HG02884 (cell line): Measurements from ENCODE around the gene CDH4.

ENCODE experiments used
- ATAC-seq: cut with Tn5 transposase; IDR thresholded peaks from one replicate; pipeline ENCODE4 v1.9.1; 2021; ENCODE audit warnings: mild to moderate bottlenecking, moderate library complexity; ENCODE audit not compliant: unreplicated experiment

Gene CDH4

DNA sequence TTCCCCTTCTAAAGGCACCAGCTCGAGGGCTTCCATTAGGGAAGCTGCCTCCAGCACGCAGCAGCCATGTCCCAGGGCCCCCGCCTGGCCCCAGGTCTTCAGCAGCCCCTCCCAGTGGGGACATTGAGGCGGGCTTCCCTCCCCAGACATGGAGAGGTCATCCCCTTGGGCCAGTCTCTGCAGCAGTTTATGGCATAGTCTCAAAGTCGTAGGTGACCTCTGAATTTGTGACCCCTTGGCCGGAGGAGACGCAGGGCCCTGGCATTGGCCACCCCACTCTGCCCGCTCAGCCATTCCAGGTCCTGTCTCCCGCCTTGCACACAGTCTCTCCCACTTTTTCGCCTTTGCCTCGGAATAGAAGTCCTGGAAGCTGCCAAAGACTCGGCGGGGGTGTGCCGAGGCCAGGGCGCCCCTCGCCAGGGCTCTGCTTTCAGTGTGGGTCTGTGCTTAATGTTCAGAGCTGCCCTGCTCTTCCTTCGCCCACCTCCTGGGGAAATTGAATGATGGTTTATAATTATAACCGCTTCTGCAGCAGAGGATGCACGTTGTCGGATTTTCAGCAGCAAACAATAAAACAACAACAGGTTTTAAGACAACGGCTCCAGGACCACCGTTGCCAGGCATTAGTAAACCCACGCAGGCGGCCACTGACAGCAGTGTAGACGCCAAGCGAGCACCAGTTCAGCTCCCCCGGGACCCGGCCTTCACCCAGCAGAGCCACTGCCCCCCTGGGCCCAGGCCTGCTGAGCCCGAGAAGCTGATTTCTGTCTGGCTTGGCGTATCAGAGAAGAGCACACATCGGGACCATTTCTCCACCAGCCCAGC lies 626.6 kb downstream of the CDH4 start:
- ATAC-seq = no peak

DNA sequence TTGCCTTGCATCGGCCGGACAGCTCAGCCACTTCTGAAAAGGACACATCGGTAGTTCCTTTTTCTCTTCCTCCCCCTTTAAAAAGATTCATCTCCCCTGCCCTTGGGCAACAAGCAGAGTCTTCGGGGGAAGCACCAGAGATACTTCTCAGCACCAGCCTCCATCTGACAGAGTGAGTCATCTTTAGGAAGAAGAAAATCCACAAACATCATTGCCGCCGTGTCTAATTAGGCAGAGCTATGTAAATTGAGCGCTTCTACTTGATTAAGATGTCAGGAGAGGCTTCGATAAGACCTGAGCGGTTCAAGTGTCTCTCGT lies 627.2 kb downstream of the CDH4 start:
- ATAC-seq = no peak

DNA sequence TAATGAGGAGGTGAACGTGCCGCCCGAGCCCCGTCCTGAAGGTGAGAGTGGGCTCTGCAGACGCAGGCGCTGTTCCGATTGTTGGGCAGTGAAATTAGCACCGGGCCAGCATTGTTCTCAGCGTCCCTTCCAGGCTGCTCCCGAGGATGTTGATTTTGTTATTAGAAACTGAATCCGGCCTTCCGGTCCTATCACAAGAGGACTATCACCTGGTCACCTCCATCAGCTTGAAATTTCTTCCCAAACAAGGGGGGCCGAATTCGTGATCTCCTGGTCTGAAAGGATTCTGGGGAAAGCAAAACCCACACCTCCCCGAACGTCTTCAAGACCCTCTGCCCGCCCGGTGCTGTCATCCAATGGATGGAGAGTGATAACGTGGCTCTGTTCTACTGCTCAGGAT lies 627.6 kb downstream of the CDH4 start:
- ATAC-seq = no peak

DNA sequence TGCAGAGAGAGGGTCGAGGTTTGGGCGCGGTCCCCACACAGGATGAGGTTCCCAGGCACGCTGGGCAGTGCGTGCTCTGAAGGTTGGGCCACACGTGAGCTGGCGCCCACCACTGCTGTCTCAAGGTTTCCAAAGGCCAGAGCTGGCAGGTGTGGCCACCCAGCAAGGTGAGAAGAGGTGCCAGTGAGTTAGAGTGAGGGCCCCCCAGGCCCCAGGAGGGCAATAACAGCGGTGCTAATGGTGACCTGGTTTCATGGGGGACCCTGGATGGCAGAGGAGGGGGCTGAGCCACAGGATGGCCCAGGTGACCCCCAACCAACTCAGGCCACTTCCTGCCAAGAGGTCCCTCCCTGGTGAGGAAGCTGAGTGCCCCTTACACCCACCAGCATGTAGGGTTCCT lies 628.6 kb downstream of the CDH4 start:
- no peak for ATAC-seq

DNA sequence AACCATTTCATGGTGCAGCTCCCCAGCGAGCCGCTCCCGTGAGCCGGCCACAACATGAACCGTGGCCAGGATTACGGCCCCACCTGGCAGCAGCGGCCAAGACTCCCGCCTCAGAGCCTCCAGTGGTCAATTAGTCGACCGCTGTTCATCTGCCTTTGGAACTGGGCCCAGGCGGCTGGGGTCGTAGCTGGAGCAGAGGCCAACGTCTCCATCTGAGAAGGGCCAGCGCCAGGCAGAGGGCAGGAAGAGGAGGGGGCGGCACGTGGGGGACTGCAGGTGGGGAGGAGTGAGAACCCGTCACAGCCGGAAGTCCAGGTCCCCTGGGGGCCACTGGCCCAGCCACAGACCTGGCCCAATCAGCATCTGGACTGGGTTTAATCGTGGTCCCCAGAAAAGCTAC lies 629.4 kb downstream of the CDH4 start:
- ATAC-seq = no peak

DNA sequence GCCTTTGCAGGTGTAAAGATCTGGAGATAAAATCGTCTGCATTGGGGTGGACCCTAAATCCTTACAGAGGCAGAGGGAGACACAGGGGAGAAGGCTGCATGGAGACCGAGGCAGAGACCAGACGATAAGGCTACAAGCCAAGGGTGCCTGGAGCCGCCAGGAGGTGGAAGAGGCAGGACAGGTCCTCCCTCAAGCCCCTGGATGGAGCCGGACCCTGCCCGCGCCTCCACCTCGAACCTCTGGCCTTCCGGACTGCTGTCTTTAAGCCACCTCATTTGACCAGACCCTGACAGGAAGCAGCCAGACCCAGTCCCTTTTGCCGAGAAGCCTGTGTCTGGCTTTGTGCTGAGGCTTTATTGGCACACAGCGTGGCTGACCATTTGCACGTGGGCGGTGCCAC lies 629.8 kb downstream of the CDH4 start:
- no peak for ATAC-seq

DNA sequence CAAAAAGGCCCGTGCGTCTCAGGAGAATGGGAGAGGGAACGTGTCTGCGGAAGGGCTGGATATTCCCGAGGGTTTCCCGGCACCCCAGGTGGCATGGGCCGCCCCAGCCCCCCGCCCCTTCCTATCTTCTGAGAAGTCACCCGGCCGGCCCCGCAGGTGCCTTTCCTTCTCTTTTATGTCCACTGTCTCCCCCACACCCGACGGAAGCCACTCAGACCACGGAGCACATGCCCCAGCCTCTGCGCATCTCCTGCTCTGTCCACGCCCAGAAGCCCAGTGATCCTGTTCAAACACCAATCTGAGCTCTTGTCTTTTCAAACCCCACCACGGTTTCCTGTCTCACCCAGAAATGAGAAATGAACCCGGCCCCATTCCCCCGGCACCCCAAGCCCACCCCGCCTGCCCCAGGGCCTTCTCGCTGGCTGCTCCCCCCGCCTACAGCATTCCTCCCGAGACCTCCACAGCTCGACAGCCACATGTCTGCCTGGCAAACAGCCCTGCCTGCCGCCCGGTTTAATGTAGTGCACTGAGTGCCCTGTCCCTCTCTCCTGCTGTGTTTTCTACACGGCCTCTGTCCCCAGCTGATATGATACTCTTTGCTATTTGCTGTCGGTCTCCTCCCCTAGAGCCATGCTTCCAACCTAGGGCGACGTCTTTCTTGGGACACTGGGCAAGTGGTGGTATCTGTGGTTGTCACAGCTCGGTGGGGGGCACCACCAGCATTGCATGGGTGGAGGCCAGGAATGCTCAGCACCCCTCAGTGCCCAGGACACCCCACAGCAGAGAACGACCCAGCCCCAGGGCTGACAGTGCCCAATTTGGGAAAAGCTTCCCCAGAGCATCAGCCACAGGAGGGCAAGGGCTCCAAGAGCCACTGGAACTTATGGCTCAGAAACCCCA lies 630.9 kb downstream of the CDH4 start:
- no peak for ATAC-seq

DNA sequence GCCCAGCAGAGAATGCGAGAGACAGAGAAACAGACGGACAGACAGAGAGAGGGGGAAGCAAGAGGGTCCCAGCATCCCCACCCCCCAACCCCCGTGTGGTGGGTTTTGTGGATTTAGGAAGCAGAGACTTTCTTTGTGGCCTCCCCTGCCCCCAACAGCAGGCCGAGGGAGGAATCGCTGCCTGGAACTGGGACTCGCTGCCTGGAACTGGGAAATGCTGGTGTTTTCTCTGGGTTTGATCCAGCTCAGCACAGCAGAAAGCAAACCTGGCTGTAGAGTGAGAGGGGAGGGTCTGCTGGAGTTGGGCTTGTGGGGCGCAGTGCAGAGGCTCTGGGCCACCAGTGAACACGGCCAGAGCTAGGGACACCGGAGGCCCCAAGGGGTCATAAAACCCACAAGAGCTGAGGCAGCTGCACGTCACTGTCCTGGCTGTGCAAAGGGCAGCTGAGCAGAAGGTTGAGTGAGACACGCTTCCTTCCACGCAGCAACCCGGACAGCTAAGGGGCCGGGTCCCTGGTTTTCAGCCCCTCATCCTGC lies 631.9 kb downstream of the CDH4 start:
- no peak for ATAC-seq

DNA sequence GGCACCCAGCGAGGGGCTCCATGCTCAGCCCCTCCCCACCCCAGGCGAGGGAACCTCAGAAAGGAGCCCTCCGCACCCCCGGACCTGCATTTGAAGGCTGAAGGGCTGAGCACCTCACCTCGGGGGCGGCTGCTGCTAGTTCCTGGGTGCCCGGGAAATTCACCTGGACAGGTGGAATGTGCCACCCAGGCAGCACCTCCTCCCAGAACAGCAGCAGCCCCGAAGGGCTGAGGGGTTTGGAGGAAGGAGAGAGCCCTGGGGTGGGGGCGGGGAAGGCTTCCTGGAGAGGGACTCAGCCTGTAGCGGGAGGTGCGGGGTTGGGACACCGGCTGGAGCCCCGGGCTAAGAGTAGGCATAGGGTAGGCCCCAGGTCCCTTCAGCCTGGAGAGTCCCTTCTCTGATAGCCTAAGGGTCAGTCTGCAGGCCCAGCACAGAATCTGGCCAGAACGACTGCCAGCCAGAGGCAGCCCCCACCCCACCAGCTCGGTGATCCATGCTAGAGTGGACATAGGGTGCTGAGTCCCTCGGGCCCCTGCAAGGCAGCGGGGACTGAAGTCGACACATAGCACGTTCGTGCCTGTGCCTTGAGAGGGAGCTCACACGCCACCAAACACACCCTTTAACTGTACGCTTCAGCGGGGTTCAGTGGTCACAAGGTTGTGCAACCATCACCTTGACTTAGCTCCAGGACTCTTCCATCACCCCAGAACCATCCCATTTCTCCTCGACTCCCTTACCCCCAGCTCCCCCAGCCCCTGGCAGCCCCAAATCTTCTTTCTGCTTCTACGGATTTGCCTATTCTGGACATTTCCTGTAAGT lies 632.7 kb downstream of the CDH4 start:
- ATAC-seq = no peak

DNA sequence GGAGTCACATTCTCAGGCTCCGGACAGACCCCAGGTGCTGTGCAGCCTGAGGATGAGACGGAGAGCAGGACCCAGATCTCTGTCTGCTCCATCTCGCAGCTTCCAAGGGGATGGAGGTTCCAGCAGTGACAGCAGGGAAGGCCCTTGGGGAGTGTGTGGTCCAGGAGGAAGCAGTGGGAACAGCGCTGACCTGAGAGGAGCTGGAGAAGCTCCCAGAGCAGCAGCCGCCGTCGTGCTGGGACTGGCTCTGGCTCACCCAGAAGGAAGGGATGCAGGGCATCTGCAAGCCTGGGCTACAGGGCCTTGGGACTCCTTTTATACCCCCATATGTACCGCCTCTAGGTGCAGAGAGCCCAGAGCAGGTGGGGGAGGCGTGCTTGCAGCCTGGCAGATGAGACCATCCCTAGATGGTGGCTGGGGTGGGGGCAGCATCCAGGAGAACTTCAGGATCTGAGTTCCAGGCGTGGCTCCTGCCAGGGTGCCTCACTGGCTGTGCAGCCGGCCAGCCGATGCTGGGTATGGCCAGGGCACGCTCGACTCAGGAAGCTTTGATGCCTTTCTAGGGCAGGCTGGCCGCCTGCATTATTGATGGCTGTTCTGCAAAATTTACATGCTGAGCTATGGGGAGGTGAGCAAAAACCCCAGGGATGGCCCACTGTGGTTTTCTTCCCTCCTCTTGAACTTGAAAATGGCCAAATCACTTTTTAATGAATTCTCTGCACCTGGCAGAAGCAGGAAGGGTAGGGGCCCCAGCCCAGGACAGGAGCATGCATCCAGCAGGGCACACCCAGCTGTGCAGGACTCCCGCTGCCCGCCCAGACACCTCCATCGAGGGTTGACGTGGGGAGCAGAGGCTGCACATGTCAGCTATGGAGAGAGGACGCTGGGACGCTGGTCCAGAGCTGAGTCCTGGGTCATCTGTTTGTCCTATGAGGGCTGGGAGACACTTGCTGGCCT lies 634.0 kb downstream of the CDH4 start:
- ATAC-seq = no peak

DNA sequence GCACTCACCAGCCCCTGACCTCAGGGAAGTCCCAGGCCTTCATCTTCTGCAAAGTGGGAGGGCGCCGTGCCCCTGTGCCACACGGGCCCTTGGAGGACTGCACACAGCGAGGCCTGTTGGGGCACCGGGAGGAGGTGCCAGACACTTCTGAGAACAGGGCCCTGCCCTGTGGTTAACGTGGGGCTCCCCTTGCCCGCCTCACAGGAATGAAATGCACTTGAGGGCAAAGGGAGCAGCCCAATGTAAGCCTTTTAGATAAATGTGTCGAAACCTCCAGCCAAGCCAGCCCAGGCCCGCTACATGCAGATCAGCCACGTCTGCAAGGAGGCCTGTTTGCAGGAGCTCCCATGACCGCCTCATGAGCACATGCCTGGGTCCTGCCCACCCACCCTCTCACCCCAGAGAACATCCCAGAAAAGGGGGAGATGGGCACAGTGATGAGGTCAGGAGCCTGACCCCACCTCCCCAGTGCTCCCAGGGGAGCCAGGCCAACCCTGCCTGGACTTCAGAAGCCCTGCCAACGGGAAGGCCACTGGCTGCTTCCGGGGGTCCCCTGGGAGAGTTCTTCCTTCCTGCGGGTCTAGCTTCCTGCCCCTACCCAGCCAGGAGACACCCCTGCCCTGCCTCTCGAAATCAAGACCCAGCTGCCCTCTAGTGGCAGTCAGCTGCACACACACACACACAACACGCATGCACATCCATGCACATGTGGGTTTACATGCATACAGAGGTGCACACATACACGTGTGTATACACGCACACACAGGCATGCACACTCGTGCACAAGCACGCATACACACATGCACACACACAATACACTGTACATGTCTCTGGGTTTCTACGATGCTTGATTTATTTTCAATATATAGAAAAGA lies 634.9 kb downstream of the CDH4 start:
- ATAC-seq = no peak

DNA sequence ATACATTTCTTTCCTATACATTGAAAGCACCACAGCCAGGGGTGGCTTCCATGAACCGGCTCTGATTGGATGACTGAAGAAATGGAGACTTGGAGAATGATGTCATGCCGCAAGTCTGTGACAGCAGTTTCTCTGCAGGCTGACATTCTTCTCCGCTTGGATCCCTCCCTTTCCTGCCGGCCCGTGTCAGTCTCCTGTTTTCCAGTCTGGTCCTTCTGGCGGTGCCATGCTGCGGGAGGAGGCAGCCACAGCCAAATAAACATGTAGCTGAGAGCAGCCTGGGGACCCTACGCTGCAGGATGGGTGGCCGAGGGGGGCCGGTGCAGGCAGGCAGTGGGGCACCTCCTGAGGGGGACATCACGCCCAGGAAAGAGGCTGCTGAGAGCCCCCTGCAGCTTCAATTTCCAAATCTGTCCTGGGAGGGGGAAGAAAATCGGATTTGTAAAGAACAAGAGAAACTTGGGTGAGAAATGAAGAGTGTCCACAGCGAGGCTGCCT lies 635.6 kb downstream of the CDH4 start:
- no peak for ATAC-seq

DNA sequence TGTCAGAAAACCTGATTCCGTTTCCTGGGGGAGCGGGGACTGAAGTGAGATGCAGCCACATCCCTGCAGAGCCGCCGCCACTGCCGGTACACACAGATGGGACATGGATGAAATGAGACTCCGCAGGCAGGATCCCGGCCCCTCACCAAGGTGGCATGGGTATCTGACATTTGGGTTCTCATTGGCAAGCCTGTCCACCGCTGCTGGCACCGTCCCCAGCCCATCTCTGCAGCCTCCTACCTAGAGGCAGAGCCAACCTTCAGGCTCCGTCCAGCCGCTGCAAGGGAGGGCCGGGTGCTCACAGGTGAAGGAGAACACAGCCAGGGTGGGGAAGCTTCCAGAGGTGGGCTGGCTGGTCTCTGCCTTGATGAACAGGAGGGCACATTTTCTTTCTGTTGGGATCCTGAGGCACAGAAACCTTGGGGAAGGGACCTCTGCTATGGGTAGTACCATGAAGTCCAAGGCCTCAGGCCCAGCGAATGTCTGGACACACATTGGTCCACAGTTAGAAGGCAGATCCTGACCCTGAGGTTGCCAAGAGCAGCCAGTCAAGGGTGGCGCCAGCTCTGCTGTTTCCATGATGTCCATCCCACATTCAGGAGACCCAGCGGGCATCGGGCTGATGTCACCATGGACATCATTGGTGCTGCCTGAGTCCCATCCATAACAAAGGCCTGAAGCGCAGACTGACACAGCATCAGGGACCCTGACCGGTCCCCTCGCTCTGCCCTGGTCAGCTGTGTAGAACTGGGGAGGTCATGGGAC lies 636.2 kb downstream of the CDH4 start:
- ATAC-seq = no peak

DNA sequence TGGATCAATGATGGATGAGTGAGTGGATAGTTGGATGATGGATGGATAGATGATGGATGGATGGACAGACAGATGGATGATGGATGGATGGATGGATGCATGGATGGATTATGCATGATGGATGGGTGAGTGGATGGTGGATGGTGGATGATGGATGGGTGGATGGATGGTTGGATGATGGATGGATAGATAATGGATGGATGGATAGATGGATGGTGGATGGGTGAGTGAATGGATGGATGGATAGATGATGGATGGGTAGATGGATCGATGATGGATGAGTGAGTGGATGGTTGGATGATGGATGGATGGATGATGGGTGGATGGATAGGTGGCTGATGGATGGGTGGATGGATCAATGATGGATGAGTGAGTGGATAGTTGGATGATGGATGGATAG lies 637.6 kb downstream of the CDH4 start:
- ATAC-seq = no peak

DNA sequence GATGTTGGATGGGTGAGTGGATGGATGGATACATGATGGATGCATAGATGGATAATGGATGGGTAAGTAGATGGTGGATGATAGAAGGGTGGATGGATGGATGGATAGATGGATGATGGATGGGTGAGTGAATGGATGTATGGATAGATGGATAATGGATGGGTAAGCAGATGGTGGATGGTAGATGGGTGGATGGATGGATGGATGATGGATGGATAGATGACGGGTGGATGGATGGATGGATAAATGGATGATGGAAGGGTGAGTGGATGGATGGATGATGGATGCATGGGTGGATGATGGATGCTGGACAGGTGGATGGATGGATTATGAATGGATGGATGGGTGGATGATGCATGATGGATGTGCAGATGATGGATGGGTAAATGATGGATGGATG lies 638.1 kb downstream of the CDH4 start:
- ATAC-seq = no peak

DNA sequence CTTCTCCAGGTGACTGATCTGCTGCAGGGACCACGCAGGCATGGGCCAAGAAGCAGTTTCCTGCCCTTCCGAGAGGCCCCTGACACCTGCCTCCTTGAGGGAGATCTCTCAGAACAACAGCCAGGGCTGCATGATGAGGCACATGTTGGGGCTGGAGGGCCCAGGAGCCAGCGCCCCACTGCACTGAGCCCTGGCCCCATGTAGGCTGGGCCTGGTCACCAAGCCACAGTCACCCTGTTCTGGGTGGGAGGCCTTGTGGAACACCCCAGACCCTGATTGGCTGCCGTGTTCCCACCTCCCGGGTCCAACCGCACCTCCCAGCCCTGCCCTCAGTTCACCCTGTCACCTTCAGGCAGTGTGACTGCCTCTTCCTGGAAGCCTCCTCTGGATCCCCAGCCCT lies 639.4 kb downstream of the CDH4 start:
- no peak for ATAC-seq

DNA sequence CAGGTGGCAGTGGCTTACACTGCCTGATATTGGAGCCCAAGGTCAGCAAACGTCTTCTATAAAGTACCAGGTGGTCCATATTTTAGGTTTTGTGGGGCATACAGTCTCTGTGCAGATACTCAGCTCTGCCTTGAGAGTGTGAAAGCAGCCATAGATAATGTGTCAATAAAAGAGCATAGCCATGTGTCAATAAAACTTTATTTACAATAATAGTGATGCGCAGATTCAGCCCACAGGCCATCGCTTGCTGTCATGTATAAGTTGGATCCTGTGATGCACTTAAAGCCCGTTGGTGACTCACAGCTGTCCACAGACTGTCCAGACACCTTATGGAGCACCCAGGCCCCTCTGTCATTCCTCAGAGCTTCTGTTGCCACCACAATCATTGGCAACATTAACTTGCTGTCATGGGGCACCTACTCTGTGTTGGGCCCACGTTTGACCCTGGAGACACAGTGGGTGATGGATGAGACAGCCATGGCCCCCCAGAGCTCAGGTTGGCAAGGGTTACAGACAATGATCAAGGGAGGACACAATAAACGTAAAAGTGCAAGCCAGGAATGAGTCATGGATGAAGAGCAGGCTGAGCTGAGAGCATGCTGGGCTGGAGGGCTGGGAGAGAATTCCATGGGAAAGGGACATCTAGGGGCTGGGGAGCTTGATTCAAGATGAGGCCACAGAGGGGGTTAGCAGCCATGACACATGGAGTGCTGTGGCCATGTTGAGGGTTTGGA lies 640.0 kb downstream of the CDH4 start:
- no peak for ATAC-seq

DNA sequence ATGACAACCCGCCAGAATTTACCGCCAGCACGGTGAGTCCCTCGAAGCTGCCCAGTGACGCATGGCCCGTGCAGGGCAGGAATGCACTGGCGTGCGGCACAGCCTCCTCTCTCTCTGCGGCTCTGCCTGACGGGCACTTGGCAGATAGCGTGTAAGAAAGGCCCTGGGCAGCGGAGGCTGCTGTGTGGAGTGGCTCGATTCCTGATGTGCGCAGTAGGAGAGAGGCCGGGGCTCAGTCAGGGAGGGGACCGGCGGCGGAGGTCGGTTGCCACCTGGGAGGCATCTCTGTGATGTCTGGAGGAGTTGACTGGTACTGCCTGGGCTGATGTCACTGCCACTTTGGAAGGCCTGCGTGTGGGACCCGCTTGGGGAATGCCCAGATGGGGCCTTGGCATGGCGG lies 643.0 kb downstream of the CDH4 start:
- no peak for ATAC-seq
